Ectodermal cell (in vitro differentiated cells): Measurements from ENCODE around the gene ZBTB49. TPM values are rescaled to one million over a fixed set of nuclear protein-coding genes. Genes with fewer than 3 reads are reported as not detected.
"Not testable (repeated sequence)": the region's sequence is repeated elsewhere in the genome, so short reads cannot be mapped to it uniquely, and the experiment has no call there.

ENCODE experiments used
- H3K27ac ChIP-seq: 2 replicates; pipeline ENCODE4 v1.7.0; 2013; ENCODE audit warnings: mild to moderate bottlenecking, low read depth, low read length; ENCODE audit not compliant: insufficient read depth, poor library complexity, severe bottlenecking
- H3K27me3 ChIP-seq: 2 replicates; pipeline ENCODE4 v1.7.0; 2013; ENCODE audit warnings: mild to moderate bottlenecking, low read length; ENCODE audit not compliant: insufficient read depth, control insufficient read depth, poor library complexity, severe bottlenecking
- H3K36me3 ChIP-seq: one replicate; pipeline ENCODE4 v1.7.0; 2013; ENCODE audit warnings: low read length; ENCODE audit not compliant: control insufficient read depth, insufficient read depth
- H3K4me1 ChIP-seq: one replicate; pipeline ENCODE4 v1.7.0; 2013; ENCODE audit warnings: low read length; ENCODE audit not compliant: control insufficient read depth, insufficient read depth
- H3K4me3 ChIP-seq: 2 replicates; pipeline ENCODE4 v1.7.0; 2013; ENCODE audit warnings: low read depth, low read length, control low read depth; ENCODE audit not compliant: insufficient read depth
- H3K9me3 ChIP-seq: 2 replicates; pipeline ENCODE4 v1.7.0; 2013; ENCODE audit warnings: mild to moderate bottlenecking, low read length, moderate library complexity; ENCODE audit not compliant: control insufficient read depth
- WGBS, 2 experiments: methylation state at CpG; one replicate each; pipeline ENCODE4 v1.1.7; 2013; ENCODE audit warnings: missing lambda C conversion rate in 2 of 2; 5-methylcytosine and 5-hydroxymethylcytosine counted together
- polyA plus RNA-seq, 4 experiments: library from polyadenylated mRNA; stranded (reverse); fragments of 50-300 nt; gene quantifications; one replicate each; pipeline ENCODE4 v1.2.3, GENCODE V29; 2013

ZBTB49 gene
- polyA plus RNA-seq (2013, experiment 1 of 4): 9.7 TPM
- 7.8 TPM for polyA plus RNA-seq (2013, experiment 2 of 4)
- polyA plus RNA-seq (2013, experiment 3 of 4): 6.7 TPM
- polyA plus RNA-seq (2013, experiment 4 of 4): 8.8 TPM

- H3K4me1 ChIP-seq: peaks cover 9% of the 10 kb centered on the region
- no peaks in the 10 kb centered on the region for H3K9me3 ChIP-seq
- no peaks in the 10 kb centered on the region for H3K27me3 ChIP-seq
- H3K36me3 ChIP-seq: no peaks in the 10 kb centered on the region
- H3K4me3 ChIP-seq: peak within 1 kb of the TSS; percentile 71
- no peak within 1 kb of the TSS for H3K27ac ChIP-seq
- WGBS, 2 experiments: 0 to 1% methylated on average over 77 of the region's 77 CpGs
Measured at GRCh38 chr4:4289941-4290850, at the start of gene ZBTB49, which contains the start of gene LYAR. TSS of gene ZBTB49 (plus strand) at chr4:4290251. CDS start at chr4:4299946, 9,695 bp downstream. TSS of gene LYAR (minus strand) at chr4:4290154. CDS start at chr4:4283742, 6,412 bp downstream.

- Histone ChIP-seq H3K27ac (no peak overlapping the region), H3K4me1 (peaks cover 4% of the 10 kb centered on the region), H3K36me3 (peaks cover 11% of the 10 kb centered on the region), H3K4me3 (no peak overlapping the region), H3K27me3 (no peaks in the 10 kb centered on the region), H3K9me3 (no peaks in the 10 kb centered on the region)
- WGBS, 2 experiments: 92 to 95% methylated on average over 1 of the region's 1 CpG
Measured at GRCh38 chr4:4245172-4245571, 44.9 kb upstream of the ZBTB49 start.

- Histone ChIP-seq H3K27me3 (peaks cover 9% of the 10 kb centered on the region), H3K4me3 (peak overlapping the region; percentile 90), H3K9me3 (no peaks in the 10 kb centered on the region), H3K27ac (no peak overlapping the region), H3K4me1 (peaks cover 4% of the 10 kb centered on the region), H3K36me3 (peaks cover 5% of the 10 kb centered on the region)
- WGBS, 2 experiments: 5 to 6% methylated on average over 12 of the region's 12 CpGs
Measured at GRCh38 chr4:4247696-4248028, 42.4 kb upstream of the ZBTB49 start.

- Histone ChIP-seq H3K9me3 (no peaks in the 10 kb centered on the region), H3K36me3 (peaks cover 5% of the 10 kb centered on the region)
Measured at GRCh38 chr4:4248029-4248884, 41.8 kb upstream of the ZBTB49 start, which contains the start of gene TMEM128. TSS of gene TMEM128 (minus strand) at chr4:4248223. CDS start at chr4:4248202, 21 bp downstream.

GRCh38 chr4:4248885-4249203, 41.2 kb upstream of the ZBTB49 start:
- WGBS, 2 experiments: 69 to 70% methylated on average over 9 to 10 of the region's 10 CpGs
- Histone ChIP-seq H3K27ac (no peak overlapping the region), H3K36me3 (peaks cover 5% of the 10 kb centered on the region), H3K27me3 (peaks cover 9% of the 10 kb centered on the region), H3K4me1 (peaks cover 4% of the 10 kb centered on the region), H3K9me3 (no peaks in the 10 kb centered on the region), H3K4me3 (peak overlapping the region; percentile 90)

More at GRCh38 chr4:4248029-4248884, 41.8 kb upstream of the ZBTB49 start, which contains the start of gene TMEM128:
- H3K4me1 ChIP-seq: peaks cover 4% of the 10 kb centered on the region
- H3K27ac ChIP-seq: peak within 1 kb of the TSS; percentile 88
- H3K4me3 ChIP-seq: peak within 1 kb of the TSS; percentile 90
- H3K27me3 ChIP-seq: peaks cover 9% of the 10 kb centered on the region
- WGBS, 2 experiments: 3% methylated on average over 62 of the region's 62 CpGs

- not testable (repeated sequence) for H3K4me1 ChIP-seq, H3K27me3 ChIP-seq, H3K4me3 ChIP-seq, H3K36me3 ChIP-seq, H3K27ac ChIP-seq, H3K9me3 ChIP-seq
- WGBS, 2 experiments: 92 to 93% methylated on average over 15 of the region's 15 CpGs
Measured at GRCh38 chr4:4249342-4249741, 40.7 kb upstream of the ZBTB49 start.

GRCh38 chr4:4249866-4250265, 40.2 kb upstream of the ZBTB49 start:
- peaks cover 13% of the 10 kb centered on the region for H3K27me3 ChIP-seq
- WGBS, 2 experiments: 93% methylated on average over 8 of the region's 8 CpGs
- H3K9me3 ChIP-seq: no peaks in the 10 kb centered on the region

GRCh38 chr4:4254199-4254598, 35.9 kb upstream of the ZBTB49 start:
- Histone ChIP-seq H3K4me1 (no peaks in the 10 kb centered on the region), H3K4me3 (no peak overlapping the region), H3K27me3 (peaks cover 15% of the 10 kb centered on the region), H3K9me3 (no peaks in the 10 kb centered on the region), H3K27ac (no peak overlapping the region), H3K36me3 (no peaks in the 10 kb centered on the region)
- 89 to 92% methylated on average over 11 of the region's 11 CpGs for WGBS, 2 experiments

More at GRCh38 chr4:4249866-4250265, 40.2 kb upstream of the ZBTB49 start:
- Histone ChIP-seq H3K4me3 (no peak overlapping the region), H3K27ac (no peak overlapping the region), H3K4me1 (peaks cover 4% of the 10 kb centered on the region), H3K36me3 (no peaks in the 10 kb centered on the region)

- Histone ChIP-seq H3K9me3 (no peaks in the 10 kb centered on the region), H3K4me1 (peaks cover 4% of the 10 kb centered on the region), H3K4me3 (no peak overlapping the region), H3K36me3 (no peaks in the 10 kb centered on the region), H3K27ac (no peak overlapping the region), H3K27me3 (peaks cover 15% of the 10 kb centered on the region)
- 89 to 91% methylated on average over 6 of the region's 6 CpGs for WGBS, 2 experiments
Measured at GRCh38 chr4:4254666-4255065, 35.4 kb upstream of the ZBTB49 start.

GRCh38 chr4:4256799-4257198, 33.3 kb upstream of the ZBTB49 start:
- Histone ChIP-seq H3K4me3 (no peak overlapping the region), H3K27ac (no peak overlapping the region), H3K4me1 (peaks cover 5% of the 10 kb centered on the region), H3K27me3 (peaks cover 6% of the 10 kb centered on the region), H3K9me3 (no peaks in the 10 kb centered on the region), H3K36me3 (no peaks in the 10 kb centered on the region)
- 78 to 79% methylated on average over 10 of the region's 10 CpGs for WGBS, 2 experiments
